ENCODE measurements around the gene NECAB2. TPM values are rescaled to one million over a fixed set of nuclear protein-coding genes. Genes with fewer than 3 reads are reported as not detected.

NECAB2 gene
- total and polyA plus RNA-seq, 2 of the 8 experiments (the other 6 are each of a cell fraction or from before 2014, with no cell fraction given) = 3.6 to 4.2 TPM

DNA sequence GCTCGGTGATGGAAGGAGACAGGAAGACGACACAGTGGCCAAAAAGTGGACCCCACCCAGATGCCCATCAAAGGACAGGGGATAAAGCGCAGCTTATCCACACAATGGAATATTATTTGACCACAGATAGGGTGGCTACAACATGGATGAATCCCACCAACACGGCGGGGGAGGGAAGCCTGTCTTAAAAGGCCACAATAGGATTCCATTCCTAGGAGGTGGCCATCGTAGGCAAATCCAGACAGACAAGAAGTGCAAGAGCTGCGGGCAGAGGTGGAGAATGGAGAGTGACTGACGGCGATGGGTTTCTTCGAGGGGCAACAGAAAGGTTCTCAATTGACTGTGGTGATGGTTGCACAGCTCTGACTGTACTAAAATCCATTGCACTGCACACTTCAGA is 58.6 kb downstream of the NECAB2 start:
- H2AK5ac ChIP-seq (ENCODE audit: low read depth, low read length) = no peak overlapping the region
- no peak for DNase-seq (ENCODE audit: low read depth in 1 of 2, low spot score in 2 of 2)
- H2BK5ac ChIP-seq (ENCODE audit: low read depth, low read length) = no peak overlapping the region
- H3K9ac ChIP-seq (replicated peaks in 1 of 4; ENCODE audit: extremely low read depth in 1 of 4, low read depth in 3 of 4, low read length in 3 of 4) = no peak overlapping the region
- H4K8ac ChIP-seq (ENCODE audit: extremely low read depth, insufficient read depth, low read length) = no peak overlapping the region
- no peak overlapping the region for H2BK15ac ChIP-seq (ENCODE audit: low read length)
- TF ChIP-seq SP1 (IDR thresholded peaks at IDR 0.05; ENCODE audit: low read depth, low read length) = 0 out of 2 replicates have a peak, but pooled peaks have one; percentile 28
- TF ChIP-seq SRF (IDR thresholded peaks at IDR 0.05; ENCODE audit: low read depth, low read length) = no peak
- no peaks in the 10 kb centered on the region for H3K79me1 ChIP-seq (ENCODE audit: low read depth, low read length)
- H3K36me3 ChIP-seq (ENCODE audit: control insufficient read depth in 2 of 4, insufficient read depth in 4 of 4, low read length in 3 of 4) = no peaks in the 10 kb centered on the region
- no peaks in the 10 kb centered on the region for H3K27me3 ChIP-seq (replicated peaks in 1 of 4; ENCODE audit: control insufficient read depth in 3 of 4, extremely low read depth in 1 of 4, insufficient read depth in 3 of 4, low read length in 3 of 4)
- H4K5ac ChIP-seq (ENCODE audit: insufficient read length, low read depth, low read length) = no peak overlapping the region
- peaks cover 4 to 7% of the 10 kb centered on the region in 2 experiments; a peak in 2 of 4 replicates for H3K9me3 ChIP-seq (ENCODE audit: insufficient read depth in 2 of 2, low read depth in 1 of 2, low read length in 1 of 2)
- 88% methylated on average over 10 of the region's 10 CpGs; no CpG with 5 or more reads in 1 of the 2 experiments for WGBS, 2 experiments (ENCODE audit: extremely low coverage in 1 of 2, insufficient coverage in 1 of 2, insufficient read length in 1 of 2, insufficient replicate concordance in 2 of 2, low coverage in 1 of 2, low lambda C conversion rate in 2 of 2, missing lambda C conversion rate in 1 of 2)
- H3K18ac ChIP-seq (ENCODE audit: extremely low read depth, low read length) = no peak overlapping the region
- CTCF ChIA-PET (ENCODE audit: partially characterized antibody) = interaction anchor here (0.7 to 5.1 kb wide), 6 partner anchors 12 to 69 kb away, joined by 3 to 31 read pairs (median 5); partner anchors contain the start of gene SLC38A8
- H3K27ac ChIP-seq (ENCODE audit: low read depth, low read length) = no peak overlapping the region
- H2AFZ ChIP-seq (ENCODE audit: low read length) = no peak overlapping the region
- no peak overlapping the region for H2BK20ac ChIP-seq (ENCODE audit: low read length)
- H4K91ac ChIP-seq (replicated peaks; ENCODE audit: insufficient read length, low read length) = no peak overlapping the region
- no peaks in the 10 kb centered on the region for H3K79me2 ChIP-seq (ENCODE audit: control insufficient read depth in 1 of 2, insufficient read depth in 2 of 2, low read length in 2 of 2)
- peaks cover 0 to 4% (median 0%) of the 10 kb centered on the region in 4 experiments; a peak in 2 of 7 replicates for H3K4me1 ChIP-seq (replicated peaks in 1 of 4; ENCODE audit: control insufficient read depth in 3 of 4, insufficient read depth in 4 of 4, low read length in 3 of 4)
- H3K14ac ChIP-seq (ENCODE audit: insufficient read length) = no peak overlapping the region
- H4K20me1 ChIP-seq (replicated peaks in 1 of 2; ENCODE audit: control insufficient read depth in 1 of 2, insufficient read depth in 2 of 2, low read length in 2 of 2) = no peaks in the 10 kb centered on the region
- H3K56ac ChIP-seq (replicated peaks; ENCODE audit: insufficient read length, low read depth, low read length) = no peak overlapping the region
- no peak overlapping the region for H2BK12ac ChIP-seq (ENCODE audit: low read depth, low read length)
- POLR2A ChIA-PET (ENCODE audit: partially characterized antibody) = no interaction called here
- no peak overlapping the region for H3K23ac ChIP-seq (ENCODE audit: insufficient read length)
- H3K4me3 ChIP-seq (ENCODE audit: extremely low read depth in 1 of 4, insufficient read depth in 2 of 4, low read depth in 3 of 4, low read length in 4 of 4) = no peak overlapping the region
- FAIRE-seq = no peak
- H2BK120ac ChIP-seq (replicated peaks; ENCODE audit: low read depth, low read length) = no peak overlapping the region
- H3K23me2 ChIP-seq (ENCODE audit: low read depth, low read length) = no peaks in the 10 kb centered on the region
- no peak overlapping the region for H3K4ac ChIP-seq (replicated peaks; ENCODE audit: insufficient read length, low read depth, low read length)
- H3K4me2 ChIP-seq (ENCODE audit: insufficient read depth in 1 of 2, low read depth in 2 of 2, low read length in 2 of 2) = no peak overlapping the region
